NCI-H1417 (cell line): ENCODE data around the gene SCAMP4.

ENCODE experiments used
- DNase-seq, 3 experiments: peaks; one replicate each; lab custom pipeline; 2025; lab: John Stamatoyannopoulos, UW

The SCAMP4 gene

DNA sequence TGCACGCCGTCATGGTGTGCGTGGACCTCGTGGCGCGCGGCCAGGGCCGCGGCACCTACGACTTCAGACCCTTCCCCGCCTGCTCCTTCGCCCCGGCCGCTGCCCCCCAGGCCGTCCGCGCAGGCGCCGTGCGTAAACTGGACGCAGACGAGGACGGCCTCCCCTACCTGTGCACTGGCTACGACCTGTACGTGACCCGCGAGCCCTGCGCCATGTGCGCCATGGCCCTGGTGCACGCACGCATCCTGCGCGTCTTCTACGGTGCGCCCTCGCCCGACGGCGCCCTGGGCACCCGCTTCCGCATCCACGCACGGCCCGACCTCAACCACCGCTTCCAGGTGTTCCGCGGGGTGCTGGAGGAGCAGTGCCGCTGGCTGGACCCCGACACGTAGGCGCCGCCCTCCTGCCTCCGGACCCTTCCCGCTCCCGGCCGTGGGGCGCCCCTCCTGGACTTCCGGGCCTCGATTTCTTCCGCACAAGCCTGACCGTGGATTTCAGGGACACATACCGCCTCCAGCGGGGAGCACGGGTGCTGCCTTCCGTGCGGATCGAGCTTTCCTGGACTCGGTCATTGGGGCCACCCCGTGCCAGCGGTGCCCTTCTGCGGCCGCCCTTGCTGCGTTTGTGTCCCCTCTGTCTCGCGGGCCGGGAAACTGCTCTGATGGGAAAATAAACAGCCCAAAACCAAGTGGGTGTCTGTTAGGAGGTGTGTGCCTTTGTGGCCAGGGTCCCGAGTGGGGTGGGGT lies 7.7 kb downstream of the SCAMP4 start:
- DNase-seq = no peak

DNA sequence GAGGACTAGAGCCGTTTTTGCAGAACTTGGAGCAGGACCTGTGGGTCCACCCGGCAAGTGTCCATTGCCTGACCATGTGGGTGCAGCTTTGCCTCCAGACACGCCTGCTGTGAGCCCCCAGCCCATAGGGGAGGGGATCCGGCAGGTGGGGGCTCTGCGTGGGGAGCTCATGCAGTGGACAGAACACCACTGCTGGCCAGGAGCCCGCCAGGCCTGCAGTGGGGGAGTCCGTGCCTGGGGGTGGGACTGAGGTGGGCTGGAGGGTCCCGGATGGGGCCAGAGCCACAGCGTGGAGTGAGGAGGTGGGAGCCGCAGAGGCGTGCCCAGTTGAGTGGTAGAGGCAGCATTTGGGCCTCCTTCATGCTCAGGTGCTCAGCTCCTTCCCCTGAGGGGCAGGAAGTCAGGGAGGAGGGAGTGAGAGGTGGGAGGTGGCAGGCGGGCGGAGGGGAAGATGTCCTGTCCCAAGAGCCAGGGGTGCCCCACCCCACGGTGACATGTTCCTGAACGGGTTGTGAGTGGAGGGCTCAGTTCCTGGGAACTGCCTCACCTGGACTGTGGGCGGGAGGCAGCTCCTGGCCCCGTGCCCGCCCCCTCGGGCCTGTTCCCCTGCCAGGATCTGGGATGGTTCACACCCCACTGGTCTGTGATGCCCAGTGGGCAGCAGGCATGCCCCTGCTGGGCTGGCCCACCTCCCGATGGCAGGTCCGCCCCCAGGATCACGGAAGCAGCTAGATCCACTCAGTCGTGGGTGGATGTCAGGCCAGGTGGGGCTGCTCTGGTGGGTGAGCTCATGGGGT lies 8.8 kb downstream of the SCAMP4 start:
- no peak for DNase-seq

DNA sequence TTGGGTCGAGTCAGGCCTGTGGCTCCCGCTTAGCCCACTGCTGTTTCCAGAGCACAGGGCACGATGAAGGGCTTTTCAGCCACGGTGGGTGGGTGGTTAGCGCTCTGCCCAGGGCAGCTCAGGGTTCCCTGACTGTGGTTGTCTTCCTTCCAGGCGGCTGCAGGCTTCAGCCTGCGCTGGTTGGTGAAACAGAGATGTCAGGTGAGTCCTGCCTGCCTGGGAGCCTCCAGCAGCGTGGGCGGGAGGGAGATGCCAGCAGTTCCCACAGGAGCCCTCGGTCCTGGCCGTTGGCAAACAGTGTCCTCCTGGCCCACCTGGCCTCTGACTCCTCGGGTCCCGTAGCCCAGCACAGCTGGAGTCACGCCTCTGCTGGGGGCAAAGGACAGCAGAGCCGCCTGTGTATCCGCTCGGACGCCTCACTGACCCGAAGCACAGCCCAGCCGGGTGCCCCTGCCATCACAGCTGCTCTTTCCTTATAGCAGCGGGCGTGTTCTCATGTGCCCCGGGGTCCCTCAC lies 9.7 kb downstream of the SCAMP4 start:
- DNase-seq = no peak

DNA sequence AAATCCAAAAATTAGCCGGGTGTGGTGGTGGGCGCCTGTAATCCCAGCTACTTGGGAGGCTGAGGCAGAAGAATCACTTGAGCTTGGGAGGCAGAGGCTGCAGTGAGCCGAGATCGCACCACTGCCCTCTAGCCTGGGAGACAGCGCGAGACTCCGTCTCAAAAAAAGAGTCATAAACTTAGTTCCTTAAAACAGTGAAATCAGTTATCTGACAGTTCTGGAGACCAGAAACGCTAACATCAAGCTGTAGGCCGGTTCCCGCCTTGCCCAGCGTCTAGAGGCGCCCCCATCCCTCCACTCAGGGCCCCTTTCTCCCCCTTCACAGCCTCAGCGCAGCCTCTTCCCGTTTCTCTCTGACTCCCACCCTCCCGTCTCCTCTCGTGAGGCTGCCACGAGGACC lies 11.9 kb downstream of the SCAMP4 start:
- DNase-seq = no peak

GRCh38 chr19:1917926-1918325 lies 12.7 kb downstream of the SCAMP4 start:
- no peak for DNase-seq

- no peak for DNase-seq
Observed at GRCh38 chr19:1918975-1919374, 13.8 kb downstream of the SCAMP4 start.

GRCh38 chr19:1920644-1921043 lies 15.4 kb downstream of the SCAMP4 start:
- DNase-seq = no peak

DNA sequence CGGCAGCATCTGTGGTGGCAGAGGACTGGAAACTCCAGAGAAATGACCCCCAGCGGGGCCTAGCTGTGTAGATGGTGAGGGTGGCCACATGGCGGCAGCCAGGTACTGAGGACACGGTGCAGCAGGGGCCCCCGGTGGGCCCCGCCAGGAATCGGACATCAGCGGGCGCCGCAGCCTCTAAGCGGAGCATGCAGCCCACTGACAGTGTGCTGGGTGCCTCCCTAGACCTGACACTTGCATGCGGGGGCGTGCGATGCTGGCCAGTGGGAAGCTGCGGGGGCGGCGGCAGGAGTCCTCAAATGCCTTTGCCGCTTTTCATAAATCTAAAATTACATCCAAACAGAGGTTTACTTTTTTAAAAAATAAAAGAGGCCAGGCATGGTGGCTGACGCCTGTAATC lies 16.1 kb downstream of the SCAMP4 start:
- no peak for DNase-seq

DNA sequence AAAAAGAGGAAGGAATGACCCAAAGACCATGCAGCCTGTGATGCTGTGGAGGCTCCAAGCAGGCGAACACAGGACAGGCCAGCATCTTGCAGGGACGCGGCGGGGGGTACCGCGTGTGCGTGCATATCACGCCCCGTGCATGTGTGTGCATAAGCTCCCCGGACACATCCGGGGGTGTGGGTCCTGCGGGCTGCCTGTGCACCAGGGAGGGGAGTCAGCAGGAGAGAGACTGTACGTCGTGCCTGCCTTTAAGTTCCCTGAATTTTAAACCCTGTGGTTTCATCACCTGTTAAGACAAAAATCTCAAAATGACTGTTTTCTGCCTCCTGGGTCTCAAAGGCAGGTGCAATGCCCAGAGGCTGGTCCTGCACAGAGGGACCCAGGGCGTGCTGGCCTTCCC lies 16.6 kb downstream of the SCAMP4 start:
- no peak for DNase-seq

DNA sequence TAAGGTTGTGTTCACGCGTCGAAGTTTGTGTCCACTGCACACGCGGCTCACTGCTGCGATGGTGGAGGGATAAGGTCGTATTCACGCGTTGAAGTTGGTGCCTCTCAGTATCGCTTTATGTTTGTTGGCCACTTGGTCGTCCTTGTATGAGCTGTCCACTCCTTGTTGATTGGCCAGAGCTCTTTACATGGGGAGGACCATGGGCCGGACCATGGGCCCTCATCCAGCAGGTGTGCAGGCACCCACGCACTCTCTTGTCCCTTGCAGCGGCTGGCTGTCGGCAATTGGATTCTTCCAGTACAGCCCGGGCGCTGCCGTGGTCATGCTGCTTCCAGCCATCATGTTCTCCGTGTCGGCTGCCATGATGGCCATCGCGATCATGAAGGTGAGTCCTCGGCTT lies 17.6 kb downstream of the SCAMP4 start:
- DNase-seq = no peak

DNA sequence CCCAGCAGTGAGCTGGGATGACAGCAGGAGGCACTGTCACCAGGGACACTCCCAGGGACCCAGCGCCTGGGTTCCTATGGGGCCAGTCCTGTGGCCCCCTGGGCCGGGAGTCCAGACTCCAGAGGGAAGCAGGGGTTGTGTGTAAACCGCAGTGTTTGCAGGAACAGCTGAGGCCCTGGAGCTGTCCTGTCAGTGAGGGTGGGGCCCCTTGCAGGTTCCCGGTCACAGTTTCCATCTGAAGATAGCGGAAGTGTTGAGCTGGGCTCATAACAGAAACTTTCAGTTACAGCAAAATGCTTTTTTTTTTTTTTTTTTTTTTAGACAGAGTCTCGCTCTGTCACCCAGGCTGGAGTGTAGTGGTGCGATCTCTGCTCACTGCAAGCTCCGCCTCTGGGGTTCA lies 18.1 kb downstream of the SCAMP4 start:
- no peak for DNase-seq

GRCh38 chr19:1924320-1924961 lies 19.2 kb downstream of the SCAMP4 start:
- DNase-seq = no peak

GRCh38 chr19:1925544-1925943 lies 20.3 kb downstream of the SCAMP4 start:
- no peak for DNase-seq

DNA sequence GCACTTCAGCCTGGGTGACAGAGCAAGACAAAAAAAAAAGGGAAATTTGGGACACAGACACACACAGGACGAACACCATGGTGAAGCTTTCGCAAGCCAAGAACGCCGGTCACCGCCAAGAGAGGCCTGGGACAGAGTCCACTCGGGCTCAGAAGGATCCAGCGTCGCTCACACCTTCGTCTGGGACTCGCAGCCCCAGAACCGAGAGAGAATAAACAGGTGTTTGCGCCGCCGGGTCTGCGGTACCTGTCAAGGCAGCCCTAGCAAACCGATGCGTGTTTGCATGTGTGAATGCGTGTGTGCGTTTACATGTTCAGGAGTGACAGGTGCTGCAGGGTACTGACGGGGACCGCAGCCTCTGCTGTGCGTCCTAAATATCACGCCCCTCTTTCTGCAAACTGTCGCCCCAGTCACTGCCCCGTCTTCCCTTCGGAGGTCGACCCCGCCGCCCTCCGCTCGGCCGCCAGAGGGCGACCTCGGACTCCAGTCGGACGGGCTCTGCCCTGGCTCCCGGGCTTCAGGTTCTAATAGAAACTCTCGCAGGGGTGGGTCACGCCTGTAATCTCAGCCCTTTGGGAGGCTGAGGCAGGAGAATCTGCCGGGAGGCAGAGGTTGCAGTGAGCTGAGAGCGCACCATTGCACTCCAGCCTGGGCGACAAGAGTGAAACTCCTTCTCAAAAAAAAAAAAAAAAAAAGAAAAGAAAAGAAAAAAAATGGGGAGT lies 24.0 kb downstream of the SCAMP4 start:
- DNase-seq = peak; percentile 75 to 88 (median 75)

- no peak for DNase-seq
Observed at GRCh38 chr19:1931445-1931844, 26.2 kb downstream of the SCAMP4 start.

DNA sequence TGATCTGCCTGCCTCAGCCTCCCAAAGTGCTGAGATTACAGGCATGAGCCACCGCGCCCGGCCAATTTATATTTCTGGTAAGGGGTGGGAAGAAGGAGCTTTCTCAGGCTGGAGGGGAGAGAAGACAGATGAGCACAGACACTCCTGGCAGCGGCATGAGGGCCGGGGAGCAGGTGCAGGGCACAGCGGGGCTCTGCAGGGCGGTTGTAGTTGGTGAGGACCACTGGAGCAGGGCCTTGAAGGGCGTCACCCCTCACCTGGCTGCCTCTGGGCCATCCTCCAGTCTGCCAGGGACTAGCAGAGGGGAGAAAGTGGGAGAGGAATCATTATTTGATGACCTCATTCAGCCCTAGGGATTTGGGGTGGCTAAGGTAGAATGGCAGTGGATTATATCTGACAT lies 27.2 kb downstream of the SCAMP4 start:
- no peak for DNase-seq

GRCh38 chr19:1933244-1933643 lies 28.0 kb downstream of the SCAMP4 start:
- DNase-seq = no peak

DNA sequence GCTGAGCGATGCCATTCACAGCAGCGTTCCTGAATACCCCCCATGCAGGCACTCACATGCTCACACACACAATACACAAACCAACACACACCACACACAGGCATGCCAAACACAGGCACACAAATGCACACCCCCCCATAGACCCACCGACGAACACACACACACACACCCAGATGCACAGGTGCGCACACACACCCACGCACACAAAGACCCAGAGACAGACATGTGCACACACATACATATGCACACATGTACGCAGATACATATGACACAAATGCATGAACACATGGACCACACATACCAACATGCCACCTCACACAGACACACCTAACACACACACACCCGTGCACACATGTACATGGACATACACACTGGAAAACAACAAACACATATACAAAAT lies 28.7 kb downstream of the SCAMP4 start:
- no peak for DNase-seq

DNA sequence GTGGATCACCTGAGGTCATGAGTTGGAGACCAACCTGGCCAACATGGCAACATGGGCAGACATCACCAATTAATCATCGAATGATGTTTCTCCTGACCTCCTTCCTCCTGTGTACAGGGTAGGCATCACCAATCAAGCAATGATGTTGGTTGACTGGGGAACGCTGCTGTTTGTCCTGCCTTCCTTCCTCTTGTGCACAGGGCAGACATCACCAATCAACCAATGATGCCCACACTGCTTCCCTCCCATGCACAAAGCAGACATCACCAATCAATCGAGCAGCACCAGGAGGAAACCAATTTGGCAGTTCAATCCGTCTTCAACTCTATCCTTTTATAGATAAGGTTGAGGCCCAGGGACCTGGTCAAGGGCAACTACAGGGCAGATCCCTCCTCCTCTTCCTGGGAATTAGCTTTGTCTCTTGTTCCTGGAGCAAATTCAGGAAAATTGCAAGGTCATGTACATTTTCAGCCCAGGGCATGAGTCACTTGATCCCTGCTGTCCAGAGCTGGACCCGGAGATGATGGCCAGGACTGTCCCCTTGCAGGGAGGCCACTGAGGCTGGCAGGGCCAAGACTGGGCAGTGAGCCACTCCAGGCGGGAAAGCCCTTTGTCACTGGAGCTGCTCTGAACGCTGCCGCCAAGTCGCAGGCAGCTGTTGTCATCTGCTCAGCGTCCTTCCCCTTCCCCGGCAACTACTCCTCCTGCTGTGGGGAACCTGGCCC lies 30.4 kb downstream of the SCAMP4 start:
- no peak for DNase-seq

DNA sequence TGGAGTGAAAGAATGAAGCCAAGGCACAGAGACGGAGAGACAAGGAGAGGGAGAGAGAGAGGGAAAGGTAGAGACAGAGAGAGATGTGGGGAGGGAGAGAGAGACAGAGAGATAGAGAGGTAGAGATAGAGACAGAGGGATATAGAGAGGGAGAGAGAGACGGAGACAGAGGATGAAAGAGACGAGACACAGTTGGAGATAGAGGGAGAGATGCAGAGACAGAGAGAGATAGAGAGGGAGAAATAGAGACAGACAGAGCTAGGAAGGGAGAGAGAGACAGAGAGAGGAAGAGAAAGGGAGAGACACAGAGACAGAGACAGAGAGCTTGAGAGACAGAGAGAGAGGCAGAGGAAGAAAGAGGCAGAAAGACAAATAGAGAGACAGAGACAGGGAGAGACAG lies 31.2 kb downstream of the SCAMP4 start:
- no peak for DNase-seq

DNA sequence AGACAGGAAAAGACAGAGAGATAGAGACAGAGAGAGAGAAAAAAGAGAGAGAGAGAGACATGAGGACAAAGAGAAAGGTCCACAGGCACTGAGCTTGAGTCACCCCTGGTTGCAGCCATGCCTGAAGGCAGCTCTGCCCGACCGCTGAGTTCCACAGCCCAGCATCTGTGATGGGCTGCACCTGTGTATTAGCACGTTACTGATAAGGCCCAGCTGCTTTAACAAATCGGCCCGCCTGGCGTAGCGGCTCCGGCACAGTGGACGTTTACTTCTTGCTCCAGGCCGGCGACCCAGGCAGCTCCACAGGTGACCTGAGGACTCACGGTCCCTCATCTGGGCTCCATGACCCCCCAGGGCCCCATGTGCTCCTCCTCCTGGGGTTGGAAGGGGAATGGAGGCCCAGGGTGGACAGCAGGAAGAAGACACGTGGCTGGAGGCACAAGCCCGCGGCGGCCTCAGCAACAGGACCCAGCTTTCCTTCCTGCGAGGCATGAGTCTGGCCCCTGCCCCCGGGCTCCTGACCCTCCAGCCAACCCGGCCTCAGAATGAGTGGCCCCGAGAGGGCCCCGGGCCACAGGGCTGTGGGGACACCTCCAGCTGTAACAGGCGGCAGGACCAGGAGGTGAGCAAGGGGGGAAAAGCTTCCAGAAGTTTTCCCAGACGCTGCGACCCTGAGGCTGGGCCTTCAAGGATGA lies 31.9 kb downstream of the SCAMP4 start:
- DNase-seq = no peak
